ENCODE measurements around the gene LGALS7. TPM values are rescaled to one million over a fixed set of nuclear protein-coding genes. Genes with fewer than 3 reads are reported as not detected.
"Not testable (repeated sequence)": the region's sequence is repeated elsewhere in the genome, so short reads cannot be mapped to it uniquely, and the experiment has no call there.

Gene LGALS7
- total RNA-seq, 1 donor from 2014 or later, result not detected

DNA sequence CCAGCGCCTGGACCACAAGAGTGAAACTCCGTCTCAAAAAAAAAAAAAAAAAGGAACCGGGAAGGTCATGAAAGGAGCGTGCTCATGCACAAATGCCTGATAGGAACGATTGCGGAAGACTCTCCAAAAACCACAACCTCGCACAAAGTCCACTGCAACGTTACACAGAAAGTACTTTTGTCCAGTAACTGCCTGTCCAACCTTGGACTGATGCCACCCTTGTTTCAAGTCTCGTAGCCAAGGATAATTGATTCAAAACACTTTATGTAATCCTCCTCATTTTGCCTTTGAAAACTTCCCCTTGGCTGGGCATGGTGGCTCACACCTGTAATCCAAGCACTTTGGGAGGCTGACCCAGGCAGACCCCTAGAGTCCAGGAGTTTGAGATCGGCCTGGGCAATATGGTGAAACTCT is 13.7 kb downstream of the LGALS7 start:
- H3K9ac ChIP-seq, result no peak overlapping the region
- H2AFZ ChIP-seq (replicated peaks), result no peak overlapping the region
- no peaks in the 10 kb centered on the region for H3K27me3 ChIP-seq
- no peaks in the 10 kb centered on the region for H4K20me1 ChIP-seq (ENCODE audit: low read depth)
- Mint-ChIP-seq H3K9me3 (peaks cover 2% of the 10 kb centered on the region), H3K27me3 (ENCODE audit: insufficient read depth, low read depth) (peaks cover 9% of the 10 kb centered on the region), H3K36me3 (no peaks in the 10 kb centered on the region), H3K27ac (no peak overlapping the region), H3K4me3 (no peak overlapping the region), H3K4me1 (no peaks in the 10 kb centered on the region)
- no peak for TF ChIP-seq EZH2phosphoT487 (IDR thresholded peaks at IDR 0.05)
- TF ChIP-seq EZH2 (IDR thresholded peaks at IDR 0.05), result no peak
- TF ChIP-seq, protein P1, sequence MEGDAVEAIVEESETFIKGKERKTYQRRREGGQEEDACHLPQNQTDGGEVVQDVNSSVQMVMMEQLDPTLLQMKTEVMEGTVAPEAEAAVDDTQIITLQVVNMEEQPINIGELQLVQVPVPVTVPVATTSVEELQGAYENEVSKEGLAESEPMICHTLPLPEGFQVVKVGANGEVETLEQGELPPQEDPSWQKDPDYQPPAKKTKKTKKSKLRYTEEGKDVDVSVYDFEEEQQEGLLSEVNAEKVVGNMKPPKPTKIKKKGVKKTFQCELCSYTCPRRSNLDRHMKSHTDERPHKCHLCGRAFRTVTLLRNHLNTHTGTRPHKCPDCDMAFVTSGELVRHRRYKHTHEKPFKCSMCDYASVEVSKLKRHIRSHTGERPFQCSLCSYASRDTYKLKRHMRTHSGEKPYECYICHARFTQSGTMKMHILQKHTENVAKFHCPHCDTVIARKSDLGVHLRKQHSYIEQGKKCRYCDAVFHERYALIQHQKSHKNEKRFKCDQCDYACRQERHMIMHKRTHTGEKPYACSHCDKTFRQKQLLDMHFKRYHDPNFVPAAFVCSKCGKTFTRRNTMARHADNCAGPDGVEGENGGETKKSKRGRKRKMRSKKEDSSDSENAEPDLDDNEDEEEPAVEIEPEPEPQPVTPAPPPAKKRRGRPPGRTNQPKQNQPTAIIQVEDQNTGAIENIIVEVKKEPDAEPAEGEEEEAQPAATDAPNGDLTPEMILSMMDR (IDR thresholded peaks at IDR 0.05), result no peak
- no peaks in the 10 kb centered on the region for H3K4me1 ChIP-seq
- no peak overlapping the region for H3K4me2 ChIP-seq
- no peak overlapping the region for H3K4me3 ChIP-seq
- DNase-seq (ENCODE audit: low spot score), result no peak
- no peak overlapping the region for H3K27ac ChIP-seq
- no peaks in the 10 kb centered on the region for H3K9me3 ChIP-seq (ENCODE audit: low read depth)
- no peaks in the 10 kb centered on the region for H3F3A ChIP-seq (ENCODE audit: low read depth)
- H3K79me2 ChIP-seq (ENCODE audit: low read depth), result no peaks in the 10 kb centered on the region
- no peaks in the 10 kb centered on the region for H3K36me3 ChIP-seq

DNA sequence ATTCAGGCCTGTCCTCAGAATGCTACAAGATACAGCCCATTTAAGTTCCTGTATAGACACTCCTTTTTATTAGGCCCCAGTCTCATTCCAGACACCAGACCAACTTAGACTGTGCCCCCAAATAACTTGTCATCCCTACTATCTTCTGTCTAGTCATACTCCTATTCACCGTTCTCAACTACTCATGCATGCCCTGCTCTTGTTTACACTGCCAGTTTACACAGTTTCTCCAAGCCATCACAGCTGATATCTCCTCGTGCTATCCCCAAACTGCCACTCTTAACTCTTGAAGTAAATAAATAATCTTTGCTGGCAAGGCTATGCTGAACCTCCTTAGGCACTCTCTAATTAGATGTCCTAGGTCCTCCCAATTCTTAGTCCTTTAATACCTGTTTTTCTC is 19.1 kb downstream of the LGALS7 start:
- not testable (repeated sequence) for H3K79me2 ChIP-seq (ENCODE audit: low read depth); H3K4me3 Mint-ChIP-seq; H3F3A ChIP-seq (ENCODE audit: low read depth); H2AFZ ChIP-seq (replicated peaks); H3K4me3 ChIP-seq; DNase-seq (ENCODE audit: low spot score); H3K4me2 ChIP-seq; H3K36me3 ChIP-seq; H3K36me3 Mint-ChIP-seq; H4K20me1 ChIP-seq (ENCODE audit: low read depth); H3K9me3 Mint-ChIP-seq; H3K4me1 Mint-ChIP-seq; H3K27me3 ChIP-seq; H3K27ac Mint-ChIP-seq; H3K27ac ChIP-seq; H3K9ac ChIP-seq; H3K4me1 ChIP-seq; H3K9me3 ChIP-seq (ENCODE audit: low read depth)
- H3K27me3 Mint-ChIP-seq (ENCODE audit: insufficient read depth, low read depth), result peaks cover 13% of the 10 kb centered on the region

DNA sequence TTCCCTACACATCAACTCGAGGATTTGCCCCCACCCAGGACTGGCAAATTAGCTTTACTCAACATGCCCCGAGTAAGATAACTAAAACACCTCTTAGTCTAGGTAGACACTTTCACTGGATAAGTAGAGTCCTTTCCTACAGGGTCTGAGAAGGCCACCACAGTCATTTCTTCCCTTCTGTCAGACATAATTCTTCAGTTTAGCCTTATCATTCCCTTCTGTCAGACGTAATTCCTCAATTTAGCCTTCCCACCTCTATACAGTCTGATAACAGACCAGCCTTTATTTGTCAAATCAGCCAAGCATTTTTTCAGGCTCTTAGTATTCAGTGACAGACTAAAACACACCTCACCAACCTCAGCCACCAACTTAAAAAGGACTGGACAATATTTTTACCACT is 19.5 kb downstream of the LGALS7 start:
- not testable (repeated sequence) for H3K4me3 Mint-ChIP-seq; H3K27ac ChIP-seq; H3K36me3 Mint-ChIP-seq; H3K79me2 ChIP-seq (ENCODE audit: low read depth); H3K9me3 ChIP-seq (ENCODE audit: low read depth); H3K9me3 Mint-ChIP-seq; H3K27ac Mint-ChIP-seq; DNase-seq (ENCODE audit: low spot score); H4K20me1 ChIP-seq (ENCODE audit: low read depth); H3K4me2 ChIP-seq; H3K36me3 ChIP-seq; H3K9ac ChIP-seq; H3F3A ChIP-seq (ENCODE audit: low read depth); H2AFZ ChIP-seq (replicated peaks); H3K4me1 Mint-ChIP-seq; H3K4me1 ChIP-seq; H3K4me3 ChIP-seq; H3K27me3 ChIP-seq
- peaks cover 13% of the 10 kb centered on the region for H3K27me3 Mint-ChIP-seq (ENCODE audit: insufficient read depth, low read depth)

DNA sequence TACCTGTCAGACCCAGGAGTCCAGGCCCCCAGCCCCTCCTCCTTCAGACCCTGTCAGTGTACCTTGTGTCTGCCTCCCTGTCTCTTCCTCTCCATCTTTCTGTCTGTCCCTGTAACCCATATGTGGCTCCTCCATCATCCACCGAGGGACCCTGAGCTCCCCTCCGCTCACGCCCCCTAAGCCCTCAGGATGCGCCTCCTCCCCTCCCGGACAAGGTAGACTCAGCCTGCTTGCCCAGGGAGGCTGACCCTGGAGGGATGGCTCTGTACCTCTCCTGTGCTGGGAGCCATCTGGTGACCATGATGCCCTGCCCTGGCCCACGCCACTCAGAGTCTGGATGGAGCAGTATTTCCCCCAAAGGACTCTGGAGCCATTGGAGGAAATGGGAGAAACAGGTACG is 28.0 kb downstream of the LGALS7 start:
- no peak overlapping the region for H3K27ac Mint-ChIP-seq
- no peak overlapping the region for H3K4me3 Mint-ChIP-seq
- DNase-seq (ENCODE audit: low spot score), result no peak
- Histone ChIP-seq H2AFZ (replicated peaks) (no peak overlapping the region), H3K27ac (no peak overlapping the region), H3K9ac (no peak overlapping the region), H3K79me2 (ENCODE audit: low read depth) (no peaks in the 10 kb centered on the region), H3K27me3 (peaks cover 6% of the 10 kb centered on the region), H3K36me3 (no peaks in the 10 kb centered on the region), H3F3A (ENCODE audit: low read depth) (no peaks in the 10 kb centered on the region), H4K20me1 (ENCODE audit: low read depth) (no peaks in the 10 kb centered on the region), H3K9me3 (ENCODE audit: low read depth) (no peaks in the 10 kb centered on the region), H3K4me1 (no peaks in the 10 kb centered on the region), H3K4me2 (no peak overlapping the region), H3K4me3 (no peak overlapping the region)
- no peaks in the 10 kb centered on the region for H3K9me3 Mint-ChIP-seq
- no peaks in the 10 kb centered on the region for H3K36me3 Mint-ChIP-seq
- H3K27me3 Mint-ChIP-seq (ENCODE audit: insufficient read depth, low read depth), result peaks cover 14% of the 10 kb centered on the region
- H3K4me1 Mint-ChIP-seq, result no peaks in the 10 kb centered on the region
- TF ChIP-seq EZH2phosphoT487 (IDR thresholded peaks at IDR 0.05) (no peak), EZH2 (IDR thresholded peaks at IDR 0.05) (no peak)
- TF ChIP-seq, protein P1 (IDR thresholded peaks at IDR 0.05), result no peak

Measured in neural progenitor cell (in vitro differentiated cells).